K562 (cell line): ENCODE results near the gene RBAK.

Source experiments
- ATF7 ChIP-seq: fragments of 450-650 bp; IDR thresholded peaks from 2 replicates; pipeline ENCODE4 v1.7.1; 2014; ENCODE audit warnings: mild to moderate bottlenecking, moderate library complexity
- TF ChIP-seq, protein P1 (sequence below): fragments of 250-450 bp; sonication (Bioruptor Pico); IDR thresholded peaks from 2 replicates; pipeline ENCODE4 v1.5.0; 2021; ENCODE audit warnings: mild to moderate bottlenecking, moderate library complexity

- TF ChIP-seq, protein P1, sequence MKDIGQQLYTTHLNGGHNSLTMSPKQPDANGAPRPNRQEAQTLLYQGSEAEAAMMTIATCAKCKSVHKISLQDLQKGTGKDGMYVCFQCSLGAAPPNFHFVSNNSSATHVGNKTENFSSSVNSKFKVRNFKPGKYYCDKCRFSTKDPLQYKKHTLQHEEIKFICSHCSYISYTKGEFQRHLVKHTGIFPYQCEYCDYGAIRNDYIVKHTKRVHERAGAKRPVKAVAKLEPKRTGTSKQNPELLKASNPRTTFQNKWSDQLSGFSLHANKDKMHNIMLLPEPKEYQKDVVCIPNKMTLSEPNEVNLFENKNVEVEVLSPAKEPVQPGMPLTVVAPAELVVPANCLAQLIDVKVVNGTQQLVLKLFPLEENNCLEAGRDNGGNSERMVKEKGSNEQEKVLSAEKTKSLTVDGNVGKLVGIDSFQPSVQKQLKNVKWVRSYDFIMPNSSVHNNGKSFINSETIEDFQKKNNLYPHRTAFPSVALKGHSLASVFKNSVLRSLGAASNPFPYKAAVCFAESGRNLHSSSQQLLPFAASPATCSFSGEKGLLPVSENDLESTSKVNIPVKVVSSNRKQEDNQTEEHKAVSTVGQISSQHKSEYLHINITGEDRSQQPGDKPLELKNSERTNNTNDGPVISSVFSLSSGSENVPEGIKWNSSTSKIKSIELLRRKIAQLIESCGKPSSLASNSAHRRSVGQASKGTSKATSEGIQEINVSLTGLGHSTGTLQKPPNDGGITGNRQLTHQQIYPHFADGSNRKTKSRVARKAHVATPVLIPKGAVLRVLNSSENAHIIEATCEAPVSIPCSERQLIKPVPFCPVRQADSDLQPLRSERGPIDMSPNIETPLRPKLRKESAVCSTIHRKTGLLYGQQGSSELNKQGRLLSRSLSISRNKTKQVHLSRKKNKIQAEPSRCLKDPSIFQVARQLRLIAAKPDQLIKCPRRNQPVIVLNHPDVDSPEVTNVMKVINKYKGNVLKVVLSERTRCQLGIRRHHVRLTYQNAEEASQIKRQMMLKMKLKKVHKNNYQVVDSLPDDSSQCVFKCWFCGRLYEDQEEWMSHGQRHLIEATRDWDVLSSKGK (CRISPR knock-in tag) = no peak
- no peak for TF ChIP-seq ATF7
Observed at GRCh38 chr7:5001003-5001402, 44.7 kb upstream of the RBAK start.
